Fibroblast of lung (primary cell): ENCODE data around the gene ATRX.

Source experiments
- CTCF ChIP-seq, 2 donors: IDR thresholded peaks in 1 of 2; conservative IDR thresholded peaks in 1 of 2; 1 replicate in 1 of 2; 2 replicates in 1 of 2; pipeline ENCODE4 v1.5.1; 2011 to 2012; ENCODE audit warnings: low read length in 2 of 2, control low read depth in 1 of 2, inconsistent platforms in 1 of 2, low read depth in 1 of 2, mild to moderate bottlenecking in 1 of 2
- EZH2 ChIP-seq: IDR thresholded peaks from 2 replicates; pipeline ENCODE4 v1.5.1; 2012; ENCODE audit warnings: low read length, control low read depth, mild to moderate bottlenecking; ENCODE audit errors: missing control alignments

GRCh38 chrX:77565278-77565677, 220.7 kb downstream of the ATRX start:
- TF ChIP-seq CTCF (conservative IDR thresholded peaks at IDR 0.05 in 1 of 2, IDR thresholded peaks at IDR 0.05 in 1 of 2; ENCODE audit: low read depth in 1 of 2, low read length in 2 of 2) (no peak), EZH2 (no peak)
